ENCODE results near the gene ARHGAP45.

Gene ARHGAP45

GRCh38 chr19:1026783-1027649 is 40.0 kb upstream of the ARHGAP45 start:
- H3K36me3 ChIP-seq (ENCODE audit: control insufficient read depth, insufficient read depth, low read length), result no peaks in the 10 kb centered on the region
- H3K4me3 ChIP-seq (ENCODE audit: low read length), result peak overlapping the region; percentile 82
- no peaks in the 10 kb centered on the region for H3K9me3 ChIP-seq (ENCODE audit: control insufficient read depth, low read length)
- no peaks in the 10 kb centered on the region for H3K27me3 ChIP-seq (ENCODE audit: control insufficient read depth, insufficient read depth, low read length)
- peaks cover 26% of the 10 kb centered on the region for H3K4me1 ChIP-seq (ENCODE audit: control insufficient read depth, insufficient read depth, low read length)
- H3K9ac ChIP-seq (ENCODE audit: low read length), result peak overlapping the region; percentile 92

GRCh38 chr19:1027650-1028061 is 39.3 kb upstream of the ARHGAP45 start:
- Histone ChIP-seq H3K9ac (ENCODE audit: low read length) (peak overlapping the region; percentile 92), H3K4me3 (ENCODE audit: low read length) (peak overlapping the region; percentile 82)

GRCh38 chr19:1028062-1028926 is 38.7 kb upstream of the ARHGAP45 start:
- no peaks in the 10 kb centered on the region for H3K27me3 ChIP-seq (ENCODE audit: control insufficient read depth, insufficient read depth, low read length)
- no peaks in the 10 kb centered on the region for H3K9me3 ChIP-seq (ENCODE audit: control insufficient read depth, low read length)
- H3K9ac ChIP-seq (ENCODE audit: low read length), result peak overlapping the region; percentile 92
- peaks cover 26% of the 10 kb centered on the region for H3K4me1 ChIP-seq (ENCODE audit: control insufficient read depth, insufficient read depth, low read length)
- H3K36me3 ChIP-seq (ENCODE audit: control insufficient read depth, insufficient read depth, low read length), result no peaks in the 10 kb centered on the region
- H3K4me3 ChIP-seq (ENCODE audit: low read length), result peak overlapping the region; percentile 82

More at GRCh38 chr19:1027650-1028061, 39.3 kb upstream of the ARHGAP45 start:
- no peaks in the 10 kb centered on the region for H3K36me3 ChIP-seq (ENCODE audit: control insufficient read depth, insufficient read depth, low read length)
- peaks cover 26% of the 10 kb centered on the region for H3K4me1 ChIP-seq (ENCODE audit: control insufficient read depth, insufficient read depth, low read length)
- no peaks in the 10 kb centered on the region for H3K27me3 ChIP-seq (ENCODE audit: control insufficient read depth, insufficient read depth, low read length)
- no peaks in the 10 kb centered on the region for H3K9me3 ChIP-seq (ENCODE audit: control insufficient read depth, low read length)

GRCh38 chr19:1032264-1032867 is 34.6 kb upstream of the ARHGAP45 start:
- Histone ChIP-seq H3K9ac (ENCODE audit: low read length) (no peak overlapping the region), H3K4me3 (ENCODE audit: low read length) (no peak overlapping the region), H3K9me3 (ENCODE audit: control insufficient read depth, low read length) (no peaks in the 10 kb centered on the region), H3K36me3 (ENCODE audit: control insufficient read depth, insufficient read depth, low read length) (no peaks in the 10 kb centered on the region), H3K4me1 (ENCODE audit: control insufficient read depth, insufficient read depth, low read length) (peaks cover 15% of the 10 kb centered on the region), H3K27me3 (ENCODE audit: control insufficient read depth, insufficient read depth, low read length) (no peaks in the 10 kb centered on the region)

GRCh38 chr19:1035998-1036621 is 30.9 kb upstream of the ARHGAP45 start:
- H3K4me3 ChIP-seq (ENCODE audit: low read length), result no peak overlapping the region
- no peaks in the 10 kb centered on the region for H3K36me3 ChIP-seq (ENCODE audit: control insufficient read depth, insufficient read depth, low read length)
- no peak overlapping the region for H3K9ac ChIP-seq (ENCODE audit: low read length)
- no peaks in the 10 kb centered on the region for H3K9me3 ChIP-seq (ENCODE audit: control insufficient read depth, low read length)
- peaks cover 17% of the 10 kb centered on the region for H3K4me1 ChIP-seq (ENCODE audit: control insufficient read depth, insufficient read depth, low read length)
- no peaks in the 10 kb centered on the region for H3K27me3 ChIP-seq (ENCODE audit: control insufficient read depth, insufficient read depth, low read length)

- no peaks in the 10 kb centered on the region for H3K9me3 ChIP-seq (ENCODE audit: control insufficient read depth, low read length)
- H3K36me3 ChIP-seq (ENCODE audit: control insufficient read depth, insufficient read depth, low read length), result no peaks in the 10 kb centered on the region
- no peak overlapping the region for H3K4me3 ChIP-seq (ENCODE audit: low read length)
- H3K9ac ChIP-seq (ENCODE audit: low read length), result no peak overlapping the region
- peaks cover 4% of the 10 kb centered on the region for H3K27me3 ChIP-seq (ENCODE audit: control insufficient read depth, insufficient read depth, low read length)
- peaks cover 26% of the 10 kb centered on the region for H3K4me1 ChIP-seq (ENCODE audit: control insufficient read depth, insufficient read depth, low read length)
These were observed 29.3 kb upstream of the ARHGAP45 start for GRCh38 chr19:1037621-1038064.

GRCh38 chr19:1038978-1039645 is 27.9 kb upstream of the ARHGAP45 start:
- Histone ChIP-seq H3K9me3 (ENCODE audit: control insufficient read depth, low read length) (no peaks in the 10 kb centered on the region), H3K4me1 (ENCODE audit: control insufficient read depth, insufficient read depth, low read length) (peaks cover 26% of the 10 kb centered on the region), H3K36me3 (ENCODE audit: control insufficient read depth, insufficient read depth, low read length) (no peaks in the 10 kb centered on the region), H3K9ac (ENCODE audit: low read length) (no peak overlapping the region), H3K27me3 (ENCODE audit: control insufficient read depth, insufficient read depth, low read length) (peaks cover 4% of the 10 kb centered on the region), H3K4me3 (ENCODE audit: low read length) (no peak overlapping the region)

GRCh38 chr19:1039646-1040475 is 27.1 kb upstream of the ARHGAP45 start, which contains the start of gene ABCA7:
Gene ABCA7 (plus strand): TSS chr19:1040107. CDS start chr19:1041362, 1,255 bp downstream.
- Histone ChIP-seq H3K27me3 (ENCODE audit: control insufficient read depth, insufficient read depth, low read length) (peaks cover 4% of the 10 kb centered on the region), H3K9ac (ENCODE audit: low read length) (peak within 1 kb of the TSS; percentile 60), H3K4me1 (ENCODE audit: control insufficient read depth, insufficient read depth, low read length) (peaks cover 26% of the 10 kb centered on the region), H3K36me3 (ENCODE audit: control insufficient read depth, insufficient read depth, low read length) (no peaks in the 10 kb centered on the region), H3K9me3 (ENCODE audit: control insufficient read depth, low read length) (no peaks in the 10 kb centered on the region), H3K4me3 (ENCODE audit: low read length) (peak within 1 kb of the TSS; percentile 74)

GRCh38 chr19:1040476-1041271 is 26.3 kb upstream of the ARHGAP45 start:
- peaks cover 26% of the 10 kb centered on the region for H3K4me1 ChIP-seq (ENCODE audit: control insufficient read depth, insufficient read depth, low read length)
- peaks cover 4% of the 10 kb centered on the region for H3K27me3 ChIP-seq (ENCODE audit: control insufficient read depth, insufficient read depth, low read length)
- H3K4me3 ChIP-seq (ENCODE audit: low read length), result peak overlapping the region; percentile 74
- no peaks in the 10 kb centered on the region for H3K9me3 ChIP-seq (ENCODE audit: control insufficient read depth, low read length)
- H3K9ac ChIP-seq (ENCODE audit: low read length), result peak overlapping the region; percentile 60
- no peaks in the 10 kb centered on the region for H3K36me3 ChIP-seq (ENCODE audit: control insufficient read depth, insufficient read depth, low read length)

GRCh38 chr19:1041272-1041834 is 25.6 kb upstream of the ARHGAP45 start:
- H3K9ac ChIP-seq (ENCODE audit: low read length), result no peak overlapping the region
- peaks cover 4% of the 10 kb centered on the region for H3K27me3 ChIP-seq (ENCODE audit: control insufficient read depth, insufficient read depth, low read length)
- H3K9me3 ChIP-seq (ENCODE audit: control insufficient read depth, low read length), result no peaks in the 10 kb centered on the region
- H3K4me3 ChIP-seq (ENCODE audit: low read length), result no peak overlapping the region
- H3K36me3 ChIP-seq (ENCODE audit: control insufficient read depth, insufficient read depth, low read length), result no peaks in the 10 kb centered on the region
- peaks cover 26% of the 10 kb centered on the region for H3K4me1 ChIP-seq (ENCODE audit: control insufficient read depth, insufficient read depth, low read length)
